GM11168 (cell line): ENCODE data around the gene MAPK13.
"Not testable (repeated sequence)": the region's sequence is repeated elsewhere in the genome, so short reads cannot be mapped to it uniquely, and the experiment has no call there.

Source experiments
- in situ Hi-C: fragments of 300-500 bp; cut with MboI; formaldehyde crosslinking; loops from one replicate; pipeline ENCODE4 v1.12.0; 2022; ENCODE audit warnings: low sequenced_read_pairs; ENCODE audit not compliant: unreplicated experiment

MAPK13 gene

DNA sequence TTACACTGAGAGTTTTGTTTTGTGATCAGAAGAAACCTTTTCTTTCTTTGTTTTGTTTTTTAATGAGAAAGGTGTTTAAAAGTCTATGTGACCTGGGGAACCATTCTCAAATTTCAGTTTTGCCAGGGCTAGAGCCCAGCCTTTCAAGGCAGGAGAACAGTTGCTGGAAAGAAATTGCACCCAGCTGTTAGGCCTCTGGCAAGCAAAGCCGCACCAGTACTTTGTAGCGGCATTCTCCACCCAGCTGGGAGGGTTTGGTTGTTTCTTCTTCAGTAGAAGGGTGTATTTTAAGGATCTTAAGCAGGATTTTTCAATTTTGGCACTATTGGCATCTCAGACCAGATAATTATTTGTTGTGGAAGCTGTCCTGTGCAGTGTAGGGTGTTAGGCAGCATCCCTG lies 16.6 kb upstream of the MAPK13 start:
- in situ Hi-C loops = no loop called here

DNA sequence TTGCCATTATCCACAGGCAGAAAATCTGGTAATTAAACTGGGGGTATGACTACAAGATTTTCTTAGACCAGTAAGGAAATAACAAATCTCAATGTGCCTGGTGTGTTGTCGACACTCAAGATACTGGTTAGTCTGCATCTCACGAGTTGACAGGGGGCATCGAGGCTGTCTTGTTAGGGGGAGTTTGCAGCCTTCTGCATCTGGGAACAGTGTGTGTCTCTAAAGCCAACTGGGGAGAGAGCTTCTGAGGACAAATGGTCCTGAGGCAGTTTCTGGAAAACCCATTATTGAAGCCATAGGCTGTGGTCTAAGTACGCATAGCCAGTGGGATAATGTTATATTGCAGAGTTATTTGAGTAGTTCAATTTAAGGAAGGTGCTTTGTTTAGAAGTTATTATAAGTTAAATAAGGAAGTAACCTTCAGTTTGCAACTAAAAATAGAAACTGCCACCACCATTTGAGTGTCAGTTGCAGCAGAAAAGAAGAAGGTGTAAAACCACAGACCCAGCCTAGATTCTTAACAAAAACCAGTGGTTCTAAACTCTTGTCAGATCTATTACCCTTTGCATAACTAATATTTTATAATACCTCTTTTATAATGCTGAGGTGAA lies 15.4 kb upstream of the MAPK13 start:
- in situ Hi-C loops = no loop called here

DNA sequence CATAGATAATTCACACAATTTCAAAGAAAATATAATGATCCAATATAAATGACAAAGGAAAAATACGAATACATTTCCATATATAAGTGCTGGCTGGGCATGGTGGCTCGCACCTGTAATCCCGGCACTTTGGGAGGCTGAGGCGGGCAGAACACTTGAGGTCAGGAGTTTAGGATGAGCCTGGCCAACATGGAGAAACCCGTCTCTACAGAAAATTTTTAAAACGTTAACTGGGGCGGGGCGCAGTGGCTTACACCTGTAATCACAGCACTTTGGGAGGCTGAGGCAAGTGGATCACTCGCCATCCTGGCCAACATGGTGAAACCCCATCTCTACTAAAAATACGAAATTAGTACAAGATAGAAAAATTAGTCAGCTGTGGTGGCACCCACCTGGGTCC lies 14.9 kb upstream of the MAPK13 start:
- in situ Hi-C loops = no loop called here

DNA sequence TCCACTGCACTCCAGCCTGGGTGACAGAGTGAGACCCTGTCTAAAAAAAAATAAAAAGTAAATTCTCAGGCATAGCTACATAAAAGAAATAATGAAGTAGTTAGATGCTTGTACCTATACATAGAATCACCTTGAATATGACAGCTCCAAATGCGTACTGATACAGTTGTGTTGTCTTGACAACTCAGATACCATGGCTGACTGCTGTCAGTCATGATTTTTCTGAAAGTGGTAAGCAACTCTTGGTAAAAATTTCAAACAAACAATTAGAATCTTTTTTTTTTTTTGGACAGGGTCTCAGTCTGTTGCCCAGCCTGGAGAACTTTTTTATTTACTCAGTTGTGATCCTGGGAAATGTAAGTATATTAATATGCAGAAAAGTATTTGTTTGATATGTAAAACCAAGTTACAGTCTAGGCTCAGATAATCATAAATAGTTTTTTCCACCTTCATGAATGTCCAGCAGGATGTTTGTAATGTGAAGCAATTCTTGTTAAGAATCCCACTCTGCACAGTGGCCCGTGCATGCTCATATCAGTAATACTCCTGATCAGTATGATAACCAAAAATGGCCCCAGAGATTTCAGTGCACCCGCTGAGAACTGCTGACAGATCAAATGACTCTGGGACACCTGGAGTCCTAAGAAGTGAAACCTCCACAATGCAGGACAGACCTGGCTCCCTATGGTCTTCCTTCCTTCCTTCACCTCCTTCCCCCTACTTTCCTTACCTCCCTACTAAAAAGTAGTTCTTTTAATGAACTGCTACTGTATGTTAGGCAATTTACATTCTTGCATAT lies 14.0 kb upstream of the MAPK13 start:
- in situ Hi-C loops = no loop called here

DNA sequence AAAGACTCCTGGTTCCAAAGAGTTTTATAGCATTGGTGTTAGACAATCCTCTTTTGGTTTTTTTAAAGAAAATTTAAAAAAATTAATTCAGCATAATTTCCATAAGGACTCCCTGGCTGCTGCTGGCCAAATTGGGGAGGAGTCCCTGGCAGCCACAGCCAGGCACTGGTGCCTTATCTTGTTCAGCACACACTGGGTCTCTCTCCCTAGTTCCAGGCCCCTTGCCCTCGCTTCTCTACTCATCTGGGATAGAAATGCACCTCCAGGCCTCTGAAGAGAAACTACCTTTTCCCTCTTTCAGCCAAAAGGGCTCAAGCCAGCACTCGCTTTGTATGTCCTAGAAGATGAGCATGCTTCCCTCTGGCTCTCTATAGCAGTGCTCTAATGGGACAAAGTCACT lies 13.4 kb upstream of the MAPK13 start:
- in situ Hi-C loops = no loop called here

DNA sequence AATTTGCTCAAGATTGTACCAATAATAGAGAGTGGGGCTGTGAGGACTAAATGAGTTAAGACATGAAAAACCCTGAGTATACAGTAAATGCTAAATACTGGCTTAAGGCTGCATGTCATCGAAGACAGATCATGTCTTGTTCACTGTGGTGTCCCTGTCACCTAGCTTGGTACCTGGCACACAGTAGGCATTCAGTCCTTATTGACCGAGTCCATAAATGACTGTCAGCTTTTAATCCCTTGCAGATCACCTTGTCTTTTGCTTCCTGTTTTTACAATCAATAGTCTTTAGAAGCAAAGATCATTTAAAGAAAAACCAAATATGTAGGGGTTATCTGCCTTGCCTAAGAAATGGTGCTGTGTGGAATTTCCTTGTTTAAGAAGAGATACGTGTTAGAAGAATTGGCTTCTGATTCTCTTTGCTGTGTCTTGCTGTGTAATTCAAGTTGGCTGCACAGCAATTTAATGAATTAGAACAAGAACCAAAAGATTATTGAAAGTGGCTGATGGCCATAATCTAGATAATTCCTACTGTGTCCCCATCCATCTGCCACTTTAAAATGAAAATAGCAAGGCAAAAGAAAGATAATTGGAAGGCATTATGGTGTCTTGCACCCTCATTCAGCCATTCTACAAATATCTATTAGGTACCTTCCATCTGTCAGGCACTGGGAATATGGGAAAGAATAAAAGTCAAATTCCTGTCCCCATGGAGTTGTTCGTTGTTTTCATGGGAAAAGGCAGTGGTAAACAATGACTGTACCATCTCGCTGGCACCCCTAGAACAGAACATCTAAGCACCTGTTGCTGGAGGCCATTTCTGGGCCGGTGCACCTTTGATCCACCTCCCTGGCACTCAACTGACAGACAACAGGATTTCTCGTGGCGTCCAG lies 12.4 kb upstream of the MAPK13 start:
- in situ Hi-C loops = no loop called here

DNA sequence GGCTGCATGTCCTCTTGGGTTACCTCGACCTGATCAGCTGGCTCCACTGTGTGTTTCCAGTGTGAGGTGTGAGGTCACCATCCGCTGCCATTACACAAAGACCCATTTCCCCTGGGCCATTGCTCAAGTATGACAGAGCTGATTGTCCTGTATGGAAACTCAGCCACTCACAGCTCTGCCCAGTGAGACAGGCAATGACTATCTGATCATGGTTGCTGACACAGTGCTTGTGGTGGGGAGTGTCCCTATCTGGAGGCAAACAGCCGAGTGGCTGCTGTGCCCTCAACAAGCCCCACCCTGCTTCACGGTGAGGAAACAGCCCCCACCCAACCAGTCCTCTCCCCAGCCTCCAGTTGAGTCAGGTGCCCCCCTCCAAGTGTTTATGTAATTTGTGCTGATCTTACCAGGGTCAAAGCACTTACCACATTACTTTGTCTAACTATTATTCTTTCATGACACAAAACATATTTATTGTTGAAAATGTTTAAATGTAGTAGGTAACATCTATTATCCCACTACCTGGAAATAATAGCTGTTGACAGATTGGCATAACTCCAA lies 11.7 kb upstream of the MAPK13 start:
- in situ Hi-C loops = no loop called here

DNA sequence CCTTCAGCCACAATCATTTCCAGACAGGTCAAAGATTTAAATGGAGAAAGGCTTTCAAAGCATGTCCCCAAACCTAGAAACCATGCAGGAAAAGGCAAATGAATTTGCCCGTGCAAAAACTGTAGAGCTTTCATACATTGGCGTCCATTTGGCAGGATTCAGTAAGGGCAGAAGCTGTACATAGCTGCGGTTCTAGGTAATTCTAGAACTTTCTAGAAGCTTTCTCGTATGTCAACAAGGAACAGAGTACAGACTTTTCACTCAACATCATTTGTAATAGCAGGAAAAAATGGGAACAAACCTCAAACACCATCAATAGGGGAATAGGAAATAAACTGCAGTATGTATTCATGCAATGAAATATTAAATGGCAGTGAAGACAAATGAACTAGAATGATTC lies 11.1 kb upstream of the MAPK13 start:
- in situ Hi-C loops = no loop called here

DNA sequence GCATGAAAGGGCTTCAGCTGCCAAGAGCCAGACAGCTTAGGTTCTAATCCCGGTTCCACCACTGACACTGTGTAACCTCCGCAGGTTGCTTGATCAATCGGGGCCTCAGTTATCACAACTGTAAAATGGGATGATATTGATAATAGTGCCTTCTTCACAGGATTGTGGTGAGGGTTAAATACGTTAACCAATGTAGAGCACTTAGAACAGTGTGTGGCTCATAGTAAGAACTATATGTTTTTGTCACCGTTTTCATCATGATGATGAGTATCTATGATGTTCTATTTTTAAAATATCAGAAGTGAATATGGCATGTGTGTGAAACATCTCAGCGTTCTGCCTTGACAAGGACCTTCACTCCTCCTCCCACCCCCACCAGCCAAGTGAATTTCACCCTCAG lies 10.3 kb upstream of the MAPK13 start:
- in situ Hi-C loops = no loop called here

DNA sequence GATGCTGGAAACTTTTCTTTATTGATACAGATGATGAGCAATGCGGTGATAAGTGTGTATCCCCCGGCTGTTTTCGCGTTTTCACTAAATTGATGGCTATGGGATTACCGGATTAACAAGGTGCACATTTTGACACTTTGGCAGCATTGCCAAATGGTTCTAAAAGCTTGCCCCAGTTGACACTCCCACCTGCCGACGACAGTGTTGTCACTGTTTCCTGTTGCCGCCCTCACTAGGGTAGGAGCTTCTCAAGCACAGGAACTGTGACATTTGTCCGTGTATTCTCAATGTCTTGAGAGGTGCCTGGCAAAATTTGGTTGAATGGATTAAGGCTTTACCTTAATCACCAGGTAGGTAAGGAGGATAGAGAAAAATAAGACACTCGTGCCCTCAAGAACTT lies 9.8 kb upstream of the MAPK13 start:
- in situ Hi-C loops = no loop called here

DNA sequence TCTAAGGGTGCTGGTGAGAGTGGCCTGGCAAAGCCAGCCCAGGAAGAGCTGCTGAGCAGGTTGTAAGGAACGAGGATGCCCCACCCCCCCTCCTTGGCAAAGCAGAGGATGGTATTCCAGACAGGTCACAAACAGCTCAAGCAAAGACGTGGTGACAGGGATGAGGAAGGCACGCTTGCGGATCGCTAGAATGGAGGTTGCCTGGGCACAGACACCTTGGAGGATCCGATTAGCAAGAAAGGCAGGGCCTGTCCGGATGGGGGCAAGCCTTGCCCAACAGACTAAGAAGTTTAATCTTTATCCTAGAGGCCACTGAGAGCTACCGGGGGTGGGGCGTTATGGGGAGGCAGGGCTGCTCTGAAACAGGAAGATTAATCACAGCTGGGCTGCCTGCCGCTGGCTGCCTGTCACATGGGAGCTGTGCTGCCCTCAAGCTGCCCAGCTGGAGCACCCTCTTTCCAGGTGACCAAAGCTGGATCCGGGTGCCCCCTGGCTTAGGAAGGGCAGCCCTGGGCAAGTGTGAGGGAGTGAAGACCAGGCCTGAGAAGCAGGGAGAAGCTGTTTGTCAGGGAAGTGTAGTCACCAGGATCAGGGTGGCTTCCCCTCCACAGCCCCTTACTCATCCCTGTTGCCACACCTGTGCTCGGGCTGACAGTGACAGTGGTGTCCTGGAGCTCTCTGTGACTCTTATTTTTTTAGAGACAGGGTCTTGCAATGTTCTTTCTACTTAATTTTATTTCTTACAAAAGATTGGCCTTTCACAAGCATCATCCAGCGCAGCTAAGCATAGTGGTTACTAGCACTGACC lies 9.1 kb upstream of the MAPK13 start:
- in situ Hi-C loops = no loop called here

DNA sequence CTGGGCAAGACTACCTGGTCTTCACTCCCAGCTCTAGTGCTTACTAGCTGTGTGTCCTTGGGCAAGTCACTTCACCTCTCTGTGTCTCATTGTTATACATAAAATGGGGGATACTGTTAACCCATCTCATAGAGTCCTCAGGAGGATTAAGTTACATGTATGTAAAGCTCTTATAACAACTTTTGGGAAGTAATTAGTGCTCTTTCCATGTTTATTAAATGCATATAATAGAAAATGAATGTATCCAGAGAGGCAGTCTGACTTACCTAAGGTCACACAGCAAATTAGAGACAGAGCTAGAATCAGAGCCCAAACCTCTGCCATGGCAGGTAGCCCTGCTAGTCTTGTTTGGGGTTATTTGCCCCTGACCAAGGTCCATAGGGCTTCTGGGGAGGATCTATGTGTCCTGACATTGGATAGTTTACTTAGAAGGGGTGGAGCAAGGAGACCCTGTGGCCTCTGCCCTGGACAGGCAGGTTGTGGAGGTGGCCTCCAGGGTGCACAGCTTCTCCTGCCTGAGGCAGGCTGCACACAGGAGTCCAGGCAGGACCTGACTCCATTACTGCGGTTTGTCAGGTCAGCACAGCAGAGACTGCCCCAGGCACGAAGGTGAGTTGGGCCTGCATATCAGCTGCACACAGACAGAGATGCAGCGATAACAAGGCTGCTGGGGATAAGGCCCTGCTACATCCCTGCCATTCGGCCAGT lies 8.4 kb upstream of the MAPK13 start:
- in situ Hi-C loops = no loop called here

DNA sequence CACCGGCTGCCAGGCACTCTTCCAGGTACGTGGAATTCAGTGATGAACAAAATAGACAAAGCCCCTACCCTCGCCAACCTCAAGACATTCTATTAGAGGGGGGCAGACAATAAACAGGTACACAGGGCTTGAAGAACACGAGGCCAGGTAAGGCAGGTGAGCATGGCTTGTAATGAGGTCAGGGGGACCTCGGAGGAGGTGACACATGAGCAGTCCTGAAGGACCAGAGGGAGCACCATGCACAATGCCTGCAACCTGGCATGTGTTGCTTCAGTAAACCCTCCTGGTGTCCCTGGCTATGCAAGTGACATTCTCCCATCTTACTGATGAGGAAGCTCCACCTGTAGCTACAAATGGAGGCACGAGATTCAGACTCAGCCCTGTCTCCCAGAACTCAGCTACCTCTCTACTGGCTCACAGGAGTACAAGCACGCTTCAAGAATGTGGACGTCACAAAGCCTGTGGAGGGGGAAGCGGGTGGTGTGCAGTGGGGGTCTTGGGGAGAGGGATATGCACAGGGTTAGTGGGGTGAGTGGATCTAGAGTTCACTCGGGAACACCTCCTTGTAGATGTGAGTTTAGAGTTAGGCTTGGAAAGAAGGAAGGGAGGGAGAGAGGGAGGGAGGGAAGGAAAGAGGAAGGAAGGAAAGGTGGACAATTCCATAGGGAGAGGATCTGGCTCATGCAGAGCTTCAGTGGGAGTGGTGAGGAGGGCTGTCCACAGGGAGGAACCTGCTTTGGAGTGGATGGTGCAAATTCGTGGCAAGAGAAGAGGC lies 7.6 kb upstream of the MAPK13 start:
- in situ Hi-C loops = no loop called here

DNA sequence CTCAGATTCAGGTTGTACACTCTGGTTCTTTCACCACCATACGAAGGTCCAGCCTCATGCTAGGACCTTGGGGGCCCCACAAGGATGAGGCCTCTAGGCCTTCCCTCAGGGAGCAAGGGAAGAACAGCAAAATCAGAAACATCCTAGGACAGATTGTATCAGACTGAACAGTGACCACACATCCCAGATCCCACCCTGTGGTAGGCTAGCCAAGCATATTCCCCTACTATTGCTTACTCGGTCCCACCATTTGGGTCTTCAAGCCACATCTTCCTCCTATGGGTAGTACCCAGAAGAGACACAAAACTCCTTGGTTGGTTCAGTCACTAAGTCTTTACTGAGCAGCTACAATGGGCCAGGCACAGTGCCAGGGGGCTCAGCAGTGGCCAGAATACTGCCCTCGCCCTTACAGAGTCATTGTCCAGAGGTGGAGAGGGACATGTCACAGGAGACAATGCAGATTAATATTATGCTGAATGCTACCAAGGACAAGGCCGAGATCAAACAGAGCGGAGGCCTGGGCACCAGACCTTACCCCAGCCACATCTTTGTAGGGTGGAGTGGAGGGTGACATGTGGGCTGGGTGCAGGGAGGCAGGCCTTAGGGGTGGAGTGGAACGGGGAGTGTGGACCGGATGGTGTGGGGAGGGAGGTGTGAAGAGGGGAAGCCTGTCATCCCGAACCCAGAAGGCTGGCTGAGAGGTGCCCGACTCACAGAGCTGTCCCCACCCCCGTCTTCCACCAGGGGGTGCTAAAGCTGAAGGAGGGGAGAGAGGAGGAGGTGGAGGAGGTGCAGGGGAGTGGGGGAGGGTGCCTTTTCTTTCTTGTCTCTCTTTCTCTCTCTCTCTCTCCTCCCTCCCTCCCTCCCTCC lies 6.8 kb upstream of the MAPK13 start:
- in situ Hi-C loops = no loop called here

DNA sequence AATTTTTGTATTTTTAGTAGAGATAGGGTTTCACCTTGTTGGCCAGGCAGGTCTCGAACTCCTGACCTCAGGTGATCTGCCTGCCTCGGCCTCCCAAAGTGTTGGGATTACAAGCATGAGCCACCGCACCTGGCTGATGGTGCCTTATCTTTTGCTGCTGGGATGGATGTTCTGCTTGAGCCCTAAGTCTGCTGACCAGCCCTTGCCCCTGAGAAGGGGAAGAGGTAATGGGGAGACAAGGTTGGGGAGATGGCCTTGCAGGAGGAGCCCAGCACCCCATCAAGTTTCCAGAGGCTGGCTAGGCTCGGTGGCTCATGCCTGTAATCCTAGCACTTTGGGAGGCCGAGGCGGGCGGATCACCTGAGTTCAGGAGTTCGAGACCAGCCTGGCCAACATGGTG lies 6.0 kb upstream of the MAPK13 start:
- in situ Hi-C loops = not testable (repeated sequence)

DNA sequence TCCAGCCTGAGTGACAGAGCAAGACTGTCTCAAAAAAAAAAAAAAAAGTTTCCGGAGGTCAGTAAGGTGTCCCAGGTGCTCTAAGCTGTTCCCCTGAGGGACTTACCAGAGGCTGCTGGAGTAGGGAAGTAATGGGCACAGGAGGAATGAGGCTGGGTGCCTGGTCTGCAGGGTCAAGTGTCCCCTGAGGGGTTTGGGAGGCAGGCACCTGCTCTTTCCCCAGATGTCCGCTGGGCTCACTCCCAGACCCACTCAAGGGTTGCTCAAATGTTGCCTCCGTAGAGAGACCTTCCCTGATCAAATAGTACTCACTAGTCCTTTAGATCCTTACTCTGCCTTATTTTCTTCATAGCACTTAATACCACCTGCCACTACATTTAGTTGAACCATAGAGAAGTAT lies 5.4 kb upstream of the MAPK13 start:
- in situ Hi-C loops = no loop called here

DNA sequence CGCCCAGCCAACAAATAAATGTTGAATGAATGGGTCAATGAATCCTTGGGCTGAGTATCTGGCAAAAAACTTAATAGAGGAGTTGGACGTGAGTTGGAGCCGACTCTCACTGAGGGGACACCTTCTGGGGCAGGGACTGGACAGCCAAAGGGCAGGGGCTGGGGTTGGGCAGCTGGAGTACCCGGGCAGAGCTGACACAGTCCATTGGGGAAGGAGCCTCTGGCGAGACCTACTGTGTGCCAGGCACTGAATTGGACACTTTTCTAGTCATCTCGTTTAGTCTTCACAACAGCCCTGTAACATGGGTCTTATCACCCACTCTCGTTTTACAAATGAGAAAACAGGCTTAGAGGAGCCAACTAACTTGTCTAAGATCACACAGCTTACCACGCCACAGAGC lies 4.7 kb upstream of the MAPK13 start:
- in situ Hi-C loops = no loop called here

DNA sequence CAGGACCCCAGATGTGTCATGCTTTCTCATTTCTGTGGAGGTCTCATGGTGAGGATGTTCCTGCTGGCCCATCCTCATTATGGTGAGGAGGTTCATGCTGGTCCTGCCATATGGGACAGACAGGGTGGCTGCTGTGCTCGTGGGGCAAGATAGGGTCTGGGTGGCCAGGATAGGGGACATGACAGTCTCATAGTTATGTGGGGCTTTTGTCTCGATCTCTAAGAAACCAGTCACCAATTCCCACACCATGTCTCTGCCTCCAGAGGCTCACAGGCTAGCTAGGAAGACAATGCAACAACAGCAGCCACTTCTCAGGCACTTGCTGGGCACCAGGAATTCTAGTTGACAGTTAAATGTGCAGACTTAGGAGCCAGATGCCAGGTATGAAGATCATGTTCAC lies 4.2 kb upstream of the MAPK13 start:
- in situ Hi-C loops = no loop called here
